ENCODE results near the gene HABP2.

Gene HABP2

GRCh38 chr10:113609704-113610108, 56.9 kb downstream of the HABP2 start:
- no peak for FAIRE-seq

- no peak for FAIRE-seq
Observed at GRCh38 chr10:113610631-113611601, 58.1 kb downstream of the HABP2 start.

- no peak for FAIRE-seq
Observed at GRCh38 chr10:113612154-113612553, 59.3 kb downstream of the HABP2 start.

GRCh38 chr10:113613427-113613826, 60.6 kb downstream of the HABP2 start:
- FAIRE-seq = no peak

- FAIRE-seq = no peak
Observed at GRCh38 chr10:113613977-113614690, 61.3 kb downstream of the HABP2 start.

GRCh38 chr10:113616244-113617074, 63.6 kb downstream of the HABP2 start:
- FAIRE-seq = no peak

- FAIRE-seq = no peak
Observed at GRCh38 chr10:113617086-113617485, 64.2 kb downstream of the HABP2 start.

- no peak for FAIRE-seq
Observed at GRCh38 chr10:113618338-113618737, 65.5 kb downstream of the HABP2 start.

- no peak for FAIRE-seq
Observed at GRCh38 chr10:113619401-113619800, 66.5 kb downstream of the HABP2 start.

GRCh38 chr10:113620511-113620910, 67.7 kb downstream of the HABP2 start:
- no peak for FAIRE-seq

- no peak for FAIRE-seq
Observed at GRCh38 chr10:113620936-113621335, 68.1 kb downstream of the HABP2 start.

- FAIRE-seq = no peak
Observed at GRCh38 chr10:113621799-113622198, 68.9 kb downstream of the HABP2 start.

- FAIRE-seq = no peak
Observed at GRCh38 chr10:113622831-113623230, 70.0 kb downstream of the HABP2 start.

- FAIRE-seq = no peak
Observed at GRCh38 chr10:113625461-113626186, 72.8 kb downstream of the HABP2 start.

- FAIRE-seq = no peak
Observed at GRCh38 chr10:113626809-113627355, 74.0 kb downstream of the HABP2 start.

- no peak for FAIRE-seq
Observed at GRCh38 chr10:113627836-113628235, 75.0 kb downstream of the HABP2 start.

- no peak for FAIRE-seq
Observed at GRCh38 chr10:113628607-113629153, 75.8 kb downstream of the HABP2 start.

- FAIRE-seq = no peak
Observed at GRCh38 chr10:113630929-113631533, 78.2 kb downstream of the HABP2 start.

GRCh38 chr10:113631684-113632367, 79.0 kb downstream of the HABP2 start:
- FAIRE-seq = no peak
